Body of pancreas (tissue), 4 donors: ENCODE measurements around the gene ZNF135. TPM values are rescaled to one million over a fixed set of nuclear protein-coding genes. Genes with fewer than 3 reads are reported as not detected.
A peak's percentile ranks its signal among the peaks of the same experiment; 100 is the strongest.

Experiments used
- ATAC-seq: fragments of 150-250 bp; one replicate; pipeline ENCODE4 v1.9.1; 2016
- DNase-seq, 4 donors: peaks; one replicate each; pipeline ENCODE4 v3.0.0-alpha.2; 2019
- H3K27ac ChIP-seq, 4 donors: fragments of 200-600 bp; sonication (generic); 1 replicate in 3 of 4; 2 replicates in 1 of 4; pipeline versions ENCODE4 v1.5.1 to v1.6.1; 2016 to 2019; ENCODE audit warnings: mild to moderate bottlenecking in 1 of 4, mixed read lengths in 1 of 4, moderate library complexity in 1 of 4
- H3K27me3 ChIP-seq, 2 donors: fragments of 200-600 bp; sonication (generic); one replicate each; pipeline ENCODE4 v1.6.0; 2016; ENCODE audit warnings: mild to moderate bottlenecking in 1 of 2
- H3K36me3 ChIP-seq, 2 donors: fragments of 200-600 bp; sonication (generic); replicated peaks in 1 of 2; 2 replicates each; pipeline ENCODE4 v1.5.1; 2016; ENCODE audit warnings: low read depth in 2 of 2; ENCODE audit not compliant: insufficient read depth in 1 of 2
- H3K4me1 ChIP-seq: fragments of 200-600 bp; sonication (generic); one replicate; pipeline ENCODE4 v1.6.0; 2016
- H3K4me3 ChIP-seq, 2 donors: fragments of 200-600 bp; sonication (generic); 1 replicate in 1 of 2; 2 replicates in 1 of 2; pipeline ENCODE4 v1.5.1; 2016 to 2019
- H3K9me3 ChIP-seq, 3 donors: fragments of 200-600 bp; sonication (generic); 1 replicate in 2 of 3; 2 replicates in 1 of 3; pipeline ENCODE4 v1.5.1; 2016
- CTCF ChIP-seq, 7 experiments: fragments of 450-650 bp in 4 of 7; fragments of 200-600 bp in 3 of 7; sonication (generic) in 3 of 7; IDR thresholded peaks; one replicate each; pipeline ENCODE4 v1.5.1; 2016 to 2019; ENCODE audit warnings: antibody characterized with exemption in 7 of 7
- POLR2A ChIP-seq, 3 donors: fragments of 450-650 bp; IDR thresholded peaks; one replicate each; pipeline ENCODE4 v1.6.1; 2016; ENCODE audit warnings: antibody characterized with exemption in 3 of 3, mild to moderate bottlenecking in 2 of 3
- WGBS, 2 donors: methylation state at CpG; one replicate each; pipeline ENCODE4 v1.1.5; 2017; 5-methylcytosine and 5-hydroxymethylcytosine counted together
- intact Hi-C: fragments of 100-400 bp; cut with DNase I; formaldehyde crosslinking; loops from one replicate; pipeline ENCODE4 v1.15.1; 2023
- total RNA-seq, 2 donors: library from RNA; depleted of rRNA; stranded (reverse); fragments of >200 nt; gene quantifications; one replicate each; pipeline ENCODE4 v1.1.0, GENCODE V29; 2016

The ZNF135 gene
- total RNA-seq, 2 donors from 2014 or later: 3.9 to 4.9 TPM

DNA sequence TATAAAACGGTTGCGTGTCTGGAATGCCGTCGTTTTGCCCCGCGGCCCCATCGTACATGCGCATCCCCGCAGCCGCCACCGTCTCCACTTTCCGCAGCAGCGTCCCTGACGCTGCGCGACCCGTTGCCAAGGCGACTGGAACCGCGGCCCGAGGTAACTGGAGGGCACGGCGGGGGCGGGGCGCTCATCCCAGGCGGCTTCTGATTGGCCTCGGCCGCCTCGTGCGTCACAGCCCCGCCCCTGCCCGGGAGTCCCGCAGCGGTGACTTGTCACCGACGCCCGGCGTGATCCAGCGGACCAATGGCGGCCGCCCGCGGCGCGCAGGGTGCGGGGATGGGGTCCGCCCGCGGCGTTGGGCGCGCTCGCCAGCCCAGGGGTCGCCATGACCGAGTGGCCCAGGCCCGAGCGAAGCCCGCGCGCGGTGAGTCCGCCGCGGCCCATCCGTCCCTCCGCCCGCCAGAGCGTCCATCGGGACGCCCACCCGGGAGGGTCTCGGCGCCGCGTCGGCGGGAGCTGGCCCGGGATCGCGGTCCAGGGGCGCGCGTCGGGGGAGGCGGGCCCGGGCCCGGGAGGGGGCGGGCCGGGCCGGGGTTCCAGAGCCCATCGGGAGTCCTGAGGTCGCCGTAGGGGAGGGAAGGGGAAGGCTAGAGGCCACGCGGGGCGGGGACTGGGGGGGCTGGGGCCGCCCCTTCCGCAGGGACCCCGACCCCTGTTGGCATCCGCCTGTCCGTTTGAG, 25.2 kb upstream of the ZNF135 start, which contains the start of gene ZSCAN1:
Gene ZSCAN1, plus strand, starts transcription at position 285 of the 736 bp plus-strand sequence. CDS start 3,812 bp downstream, outside the sequence.
- DNase-seq (peak; percentile 82 to 91 (median 89)), ATAC-seq (peak; percentile 95)
- Histone ChIP-seq H3K4me3 (no peak within 1 kb of the TSS), H3K9me3 (peaks cover 0 to 2% (median 0%) of the 10 kb centered on the region in 3 donors), H3K27ac (peak within 1 kb of the TSS in 3 of 4 donors; percentile 26 to 66 (median 59)), H3K27me3 (no peaks in the 10 kb centered on the region), H3K36me3 (no peaks in the 10 kb centered on the region), H3K4me1 (peaks cover 9% of the 10 kb centered on the region)
- no peak for TF ChIP-seq CTCF (IDR thresholded peaks at IDR 0.05)
- peak in 2 of 3 donors; percentile 25 to 33 for TF ChIP-seq POLR2A (IDR thresholded peaks at IDR 0.05)
- intact Hi-C loops: no loop called here
- 2 to 3% methylated on average over 25 to 76 of the region's 101 CpGs for whole genome bisulfite sequencing, 2 donors

DNA sequence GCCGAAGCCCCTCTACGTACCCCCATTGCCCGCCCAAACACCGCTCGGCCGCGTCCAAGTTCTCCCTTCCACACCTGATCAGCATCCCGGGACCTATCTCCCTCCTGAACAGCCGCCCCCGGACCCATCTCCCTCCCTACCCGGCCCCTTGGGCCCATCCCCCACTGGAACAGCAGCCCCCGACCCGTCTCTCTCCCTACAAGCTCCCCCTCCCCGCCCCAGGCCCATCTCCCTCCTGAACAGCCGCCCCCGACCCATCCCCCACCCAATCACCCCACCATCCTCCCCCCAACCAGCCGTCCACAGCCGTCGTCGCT, 24.6 kb upstream of the ZNF135 start:
- WGBS, 2 donors: 2 to 9% methylated on average over 17 to 20 of the region's 20 CpGs
- no peak for ATAC-seq
- no peaks in the 10 kb centered on the region for H3K27me3 ChIP-seq

DNA sequence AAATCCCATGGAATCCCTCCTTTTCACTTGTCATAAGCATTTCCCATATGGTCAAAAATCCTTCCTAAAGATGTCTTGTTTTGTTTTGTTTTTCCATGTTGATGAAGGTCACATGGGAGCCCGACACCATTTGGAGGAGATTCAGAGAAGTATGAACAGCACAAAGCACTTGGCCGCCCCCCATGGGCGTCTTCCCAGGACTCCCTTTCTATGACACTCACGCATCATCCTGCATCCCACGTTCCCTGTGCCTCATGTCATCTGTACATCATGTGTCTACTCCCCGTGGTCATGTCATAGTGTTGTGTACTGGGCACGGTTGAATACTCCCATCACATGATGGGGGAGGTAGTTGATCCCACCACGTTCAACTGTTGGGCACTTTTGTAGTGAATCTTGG, 23.2 kb upstream of the ZNF135 start:
- no peak for TF ChIP-seq POLR2A (IDR thresholded peaks at IDR 0.05)
- no peak for TF ChIP-seq CTCF (IDR thresholded peaks at IDR 0.05)
- Histone ChIP-seq H3K4me1 (peaks cover 9% of the 10 kb centered on the region), H3K27me3 (no peaks in the 10 kb centered on the region), H3K27ac (no peak overlapping the region), H3K9me3 (peaks cover 0 to 14% (median 0%) of the 10 kb centered on the region in 3 donors), H3K4me3 (no peak overlapping the region), H3K36me3 (no peaks in the 10 kb centered on the region)
- ATAC-seq (no peak), DNase-seq (no peak)
- intact Hi-C loops: no loop called here
- WGBS, 2 donors: 61 to 72% methylated on average over 8 of the region's 8 CpGs

More for the DNA sequence above, 24.6 kb upstream of the ZNF135 start:
- intact Hi-C loops: no loop called here
- peaks cover 0 to 7% (median 0%) of the 10 kb centered on the region in 3 donors for H3K9me3 ChIP-seq
- H3K4me3 ChIP-seq: no peak overlapping the region
- DNase-seq: no peak
- no peaks in the 10 kb centered on the region for H3K36me3 ChIP-seq
- TF ChIP-seq CTCF (IDR thresholded peaks at IDR 0.05): no peak
- no peak for TF ChIP-seq POLR2A (IDR thresholded peaks at IDR 0.05)
- peaks cover 9% of the 10 kb centered on the region for H3K4me1 ChIP-seq
- peak overlapping the region in 2 of 4 donors; percentile 26 to 59 for H3K27ac ChIP-seq

- H3K4me1 ChIP-seq: peaks cover 9% of the 10 kb centered on the region
- no peak overlapping the region for H3K27ac ChIP-seq
- WGBS, 2 donors: 26 to 27% methylated on average over 21 to 43 of the region's 44 CpGs
- peak in 3 of 4 donors; percentile 18 to 36 (median 29) for DNase-seq
- H3K9me3 ChIP-seq: peaks cover 0 to 26% (median 0%) of the 10 kb centered on the region in 3 donors
- TF ChIP-seq POLR2A (IDR thresholded peaks at IDR 0.05): peak in 1 of 3 donors; percentile 18
- no peak for TF ChIP-seq CTCF (IDR thresholded peaks at IDR 0.05)
- no peak for ATAC-seq
- no peaks in the 10 kb centered on the region for H3K36me3 ChIP-seq
- intact Hi-C loops: no loop called here
- H3K4me3 ChIP-seq: no peak overlapping the region
- H3K27me3 ChIP-seq: no peaks in the 10 kb centered on the region
These were observed 21.0 kb upstream of the ZNF135 start for GRCh38 chr19:58037927-58038687.
